ENCODE measurements around the gene ZNF180. TPM values are rescaled to one million over a fixed set of nuclear protein-coding genes. Genes with fewer than 3 reads are reported as not detected.

The ZNF180 gene
- total RNA-seq, 2 donors from 2014 or later, result 2.9 to 12.2 TPM

GRCh38 chr19:44529536-44529935 is 29.2 kb upstream of the ZNF180 start, which contains the start of gene CEACAM20:
TSS of gene CEACAM20 (minus strand) at chr19:44529675. CDS start at chr19:44529509, 166 bp downstream.
- H3K4me3 ChIP-seq, result no peak within 1 kb of the TSS
- H3K27ac ChIP-seq, result no peak within 1 kb of the TSS
- TF ChIP-seq CTCF (IDR thresholded peaks at IDR 0.05), result no peak
- H3K36me3 ChIP-seq, result no peaks in the 10 kb centered on the region
- no peaks in the 10 kb centered on the region for H3K4me1 ChIP-seq
- H3K9me3 ChIP-seq, result no peaks in the 10 kb centered on the region
- H3K27me3 ChIP-seq, result no peaks in the 10 kb centered on the region
- DNase-seq (ENCODE audit: low spot score), result no peak

- Histone ChIP-seq H3K4me1 (no peaks in the 10 kb centered on the region), H3K27ac (no peak overlapping the region), H3K27me3 (no peaks in the 10 kb centered on the region), H3K9me3 (no peaks in the 10 kb centered on the region), H3K36me3 (no peaks in the 10 kb centered on the region), H3K4me3 (no peak overlapping the region)
- no peak for DNase-seq (ENCODE audit: low spot score)
- no peak for TF ChIP-seq CTCF (IDR thresholded peaks at IDR 0.05)
These were observed 27.2 kb upstream of the ZNF180 start for GRCh38 chr19:44527554-44527953.

- Histone ChIP-seq H3K27me3 (no peaks in the 10 kb centered on the region), H3K36me3 (no peaks in the 10 kb centered on the region)
These were observed 25.6 kb upstream of the ZNF180 start for GRCh38 chr19:44525721-44526430.

GRCh38 chr19:44521370-44521769 is 21.0 kb upstream of the ZNF180 start:
- H3K4me1 ChIP-seq, result no peaks in the 10 kb centered on the region
- no peak overlapping the region for H3K27ac ChIP-seq
- H3K9me3 ChIP-seq, result no peaks in the 10 kb centered on the region
- DNase-seq (ENCODE audit: low spot score), result no peak
- no peak for TF ChIP-seq CTCF (IDR thresholded peaks at IDR 0.05)
- no peaks in the 10 kb centered on the region for H3K36me3 ChIP-seq
- H3K4me3 ChIP-seq, result no peak overlapping the region
- H3K27me3 ChIP-seq, result no peaks in the 10 kb centered on the region

More at GRCh38 chr19:44525721-44526430, 25.6 kb upstream of the ZNF180 start:
- no peak overlapping the region for H3K27ac ChIP-seq
- DNase-seq (ENCODE audit: low spot score), result no peak
- no peaks in the 10 kb centered on the region for H3K9me3 ChIP-seq
- no peaks in the 10 kb centered on the region for H3K4me1 ChIP-seq
- no peak overlapping the region for H3K4me3 ChIP-seq
- no peak for TF ChIP-seq CTCF (IDR thresholded peaks at IDR 0.05)

- Histone ChIP-seq H3K4me3 (no peak overlapping the region), H3K36me3 (no peaks in the 10 kb centered on the region), H3K4me1 (no peaks in the 10 kb centered on the region), H3K27me3 (no peaks in the 10 kb centered on the region), H3K9me3 (no peaks in the 10 kb centered on the region), H3K27ac (no peak overlapping the region)
- no peak for TF ChIP-seq CTCF (IDR thresholded peaks at IDR 0.05)
- DNase-seq (ENCODE audit: low spot score), result no peak
These were observed 16.8 kb upstream of the ZNF180 start for GRCh38 chr19:44517146-44517545.

GRCh38 chr19:44515907-44516306 is 15.6 kb upstream of the ZNF180 start:
- Histone ChIP-seq H3K4me1 (no peaks in the 10 kb centered on the region), H3K4me3 (no peak overlapping the region), H3K27ac (no peak overlapping the region), H3K36me3 (no peaks in the 10 kb centered on the region), H3K27me3 (no peaks in the 10 kb centered on the region), H3K9me3 (no peaks in the 10 kb centered on the region)
- DNase-seq (ENCODE audit: low spot score), result no peak
- no peak for TF ChIP-seq CTCF (IDR thresholded peaks at IDR 0.05)

Measured in right atrium auricular region (tissue), 2 donors.